ENCODE results near the gene SRRM3.
"Not testable (repeated sequence)": the region's sequence is repeated elsewhere in the genome, so short reads cannot be mapped to it uniquely, and the experiment has no call there.

The SRRM3 gene

DNA sequence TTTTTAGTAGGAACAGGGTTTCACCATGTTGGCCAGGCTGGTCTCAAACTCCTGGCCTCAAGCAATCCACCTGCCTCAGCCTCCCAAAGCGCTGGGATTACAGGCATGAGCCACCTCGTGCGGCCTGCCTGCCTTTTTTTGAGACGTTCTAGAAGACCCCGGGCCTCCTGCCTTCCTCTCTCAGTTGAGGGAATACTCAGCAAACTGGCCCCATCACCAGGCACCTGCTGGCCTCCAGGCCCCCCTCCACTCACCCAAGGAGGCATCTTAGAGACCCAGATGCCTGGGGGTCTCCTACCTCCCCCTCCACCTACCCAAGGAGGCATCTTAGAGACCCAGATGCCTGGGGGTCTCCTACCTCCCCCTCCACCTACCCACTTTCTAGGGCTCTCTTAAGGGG, 91.2 kb downstream of the SRRM3 start:
- not testable (repeated sequence) for FAIRE-seq

DNA sequence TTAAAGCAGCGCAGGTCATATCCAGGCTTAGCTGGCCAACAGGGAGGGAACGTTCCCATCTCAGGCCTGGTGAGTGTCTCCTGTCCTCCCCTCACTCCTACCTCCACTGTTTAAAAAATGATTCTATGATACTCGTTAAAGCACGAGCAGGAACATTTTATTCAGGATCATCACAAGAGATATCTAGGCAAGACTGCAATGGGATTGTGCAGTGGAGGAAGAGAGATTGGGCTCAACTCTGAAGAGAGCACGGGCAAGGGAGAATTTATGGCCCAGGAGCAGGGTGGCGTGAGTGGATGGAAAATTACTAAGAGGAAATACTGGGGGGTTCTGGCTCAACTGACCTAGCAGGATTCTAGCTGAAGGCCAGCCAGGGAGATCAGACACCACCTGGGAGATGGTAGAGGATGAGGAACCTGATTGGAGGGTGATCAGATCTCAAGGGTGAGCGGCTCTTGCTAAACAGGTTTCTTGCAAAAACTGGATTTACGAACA, 91.8 kb downstream of the SRRM3 start:
- no peak for FAIRE-seq

DNA sequence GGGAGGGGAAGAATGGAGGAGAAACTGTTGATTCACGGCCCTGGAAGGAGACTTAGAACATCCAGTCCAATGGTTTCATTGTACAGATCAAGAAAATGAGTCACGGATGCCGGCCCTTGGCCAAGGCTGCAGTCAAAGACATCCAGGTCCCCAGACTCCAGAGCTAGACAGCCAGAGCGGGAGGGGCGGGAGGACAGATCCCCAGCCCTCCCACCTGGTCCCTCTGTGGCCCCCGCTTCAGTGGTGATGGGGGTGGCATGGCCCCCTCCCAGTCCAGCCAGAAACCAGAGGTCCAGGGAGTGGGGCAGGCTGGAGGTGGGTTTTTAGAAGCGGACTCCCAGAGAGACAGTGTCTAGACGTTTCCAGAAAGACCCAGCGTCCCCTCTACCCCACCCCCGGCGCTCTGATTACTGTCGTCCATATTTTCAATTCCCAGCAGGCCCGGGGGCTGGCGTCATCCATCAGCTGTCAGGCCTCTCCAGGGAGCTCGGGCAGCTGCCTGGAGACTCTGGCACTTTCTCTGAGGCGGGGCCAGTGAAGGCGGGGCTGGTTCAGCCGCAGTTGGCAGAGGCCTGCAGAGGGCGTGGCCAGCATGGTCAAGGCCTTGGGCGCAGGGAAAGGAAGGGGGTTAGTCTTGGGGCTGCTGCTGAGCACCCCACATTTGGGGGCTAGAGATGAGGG, 92.8 kb downstream of the SRRM3 start:
- no peak for FAIRE-seq

DNA sequence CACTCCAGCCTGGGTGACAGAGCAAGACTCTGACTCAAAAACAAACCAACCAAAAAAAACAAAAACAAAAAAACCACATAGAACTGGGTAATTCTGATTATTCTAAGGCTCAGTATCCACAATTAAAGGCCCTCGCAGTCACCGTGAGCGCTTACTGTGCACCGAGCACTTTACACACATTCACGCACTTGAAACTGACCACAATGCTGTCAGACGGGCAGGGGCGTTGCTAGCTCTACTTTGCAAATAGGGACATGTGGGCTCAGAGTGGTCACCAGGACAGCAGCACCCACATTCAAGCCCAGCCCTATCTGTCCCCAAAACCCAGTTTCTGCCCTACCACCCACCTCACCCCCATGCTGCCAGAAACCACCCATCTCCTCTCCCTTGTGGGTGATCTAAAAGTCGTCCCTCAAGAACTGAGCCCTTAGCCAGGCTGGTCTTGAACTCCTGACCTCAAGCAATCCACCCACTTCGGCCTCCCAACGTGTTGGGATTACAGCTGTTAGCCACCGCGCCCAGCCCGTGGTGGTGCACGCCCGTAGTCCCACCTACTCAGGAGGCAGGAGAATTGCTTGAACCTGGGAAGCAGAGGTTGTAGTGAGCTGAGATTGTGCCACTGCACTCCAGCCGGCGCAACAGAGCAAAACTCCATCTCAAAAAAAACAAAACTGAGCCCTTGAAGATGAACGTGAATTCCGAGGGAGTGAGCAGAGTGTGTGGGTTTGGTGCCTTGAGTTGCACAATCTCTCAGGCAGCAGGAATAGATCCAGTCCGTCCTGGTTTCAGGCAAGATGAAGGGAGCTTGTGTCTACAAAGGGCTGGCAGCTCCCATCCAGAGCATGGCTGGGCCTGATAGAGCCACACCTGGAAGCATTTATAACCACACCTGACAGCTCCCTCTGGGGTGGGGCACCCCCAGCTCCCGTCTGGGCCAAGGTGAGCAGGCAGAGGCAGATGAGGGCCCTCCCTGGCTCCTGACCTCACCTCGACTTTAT, 95.3 kb downstream of the SRRM3 start:
- FAIRE-seq: no peak

DNA sequence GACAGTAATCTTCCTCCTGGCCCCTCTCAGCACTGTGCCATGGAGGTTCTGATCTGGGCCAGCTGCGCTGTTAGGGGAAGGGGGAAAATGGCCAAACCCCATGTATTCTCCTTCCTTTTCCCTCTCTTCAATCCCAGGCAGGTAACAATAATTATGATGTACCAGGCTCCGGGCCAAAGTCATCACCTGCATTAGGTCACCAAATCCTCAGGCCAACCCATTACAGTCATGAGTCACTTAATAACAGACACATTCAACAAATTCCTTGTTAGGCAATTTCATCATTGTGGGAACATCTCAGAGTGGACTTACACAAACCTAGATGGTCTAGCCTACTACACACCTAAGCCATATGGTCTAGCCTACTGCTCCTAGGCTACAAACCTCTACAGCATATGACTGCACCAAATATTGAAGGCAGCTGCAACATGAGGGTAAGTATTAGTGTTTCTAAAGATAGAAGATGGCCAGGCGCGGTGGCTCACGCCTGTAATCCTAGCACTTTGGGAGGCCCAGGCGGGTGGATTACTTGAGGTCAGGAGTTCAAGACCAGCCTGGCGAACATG, 98.6 kb downstream of the SRRM3 start:
- no peak for FAIRE-seq

DNA sequence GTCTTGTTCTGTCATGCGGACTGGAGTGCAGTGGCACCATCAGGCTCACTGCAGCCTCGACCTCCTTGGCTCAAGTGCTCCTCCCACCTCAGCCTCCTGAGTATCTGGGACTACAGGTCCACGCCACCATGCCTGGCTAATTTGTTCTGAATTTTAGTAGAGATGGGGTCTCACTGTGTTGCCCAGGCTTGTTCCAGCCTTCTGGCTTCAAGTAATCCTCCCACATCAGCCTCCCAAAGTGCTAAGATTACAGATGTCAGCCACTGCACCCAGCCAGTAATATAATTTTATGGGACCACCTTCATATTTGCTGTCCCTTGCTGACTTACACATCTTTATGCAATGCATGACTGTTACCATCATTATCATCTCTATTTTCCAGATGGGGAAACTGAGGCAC, 99.3 kb downstream of the SRRM3 start:
- no peak for FAIRE-seq

DNA sequence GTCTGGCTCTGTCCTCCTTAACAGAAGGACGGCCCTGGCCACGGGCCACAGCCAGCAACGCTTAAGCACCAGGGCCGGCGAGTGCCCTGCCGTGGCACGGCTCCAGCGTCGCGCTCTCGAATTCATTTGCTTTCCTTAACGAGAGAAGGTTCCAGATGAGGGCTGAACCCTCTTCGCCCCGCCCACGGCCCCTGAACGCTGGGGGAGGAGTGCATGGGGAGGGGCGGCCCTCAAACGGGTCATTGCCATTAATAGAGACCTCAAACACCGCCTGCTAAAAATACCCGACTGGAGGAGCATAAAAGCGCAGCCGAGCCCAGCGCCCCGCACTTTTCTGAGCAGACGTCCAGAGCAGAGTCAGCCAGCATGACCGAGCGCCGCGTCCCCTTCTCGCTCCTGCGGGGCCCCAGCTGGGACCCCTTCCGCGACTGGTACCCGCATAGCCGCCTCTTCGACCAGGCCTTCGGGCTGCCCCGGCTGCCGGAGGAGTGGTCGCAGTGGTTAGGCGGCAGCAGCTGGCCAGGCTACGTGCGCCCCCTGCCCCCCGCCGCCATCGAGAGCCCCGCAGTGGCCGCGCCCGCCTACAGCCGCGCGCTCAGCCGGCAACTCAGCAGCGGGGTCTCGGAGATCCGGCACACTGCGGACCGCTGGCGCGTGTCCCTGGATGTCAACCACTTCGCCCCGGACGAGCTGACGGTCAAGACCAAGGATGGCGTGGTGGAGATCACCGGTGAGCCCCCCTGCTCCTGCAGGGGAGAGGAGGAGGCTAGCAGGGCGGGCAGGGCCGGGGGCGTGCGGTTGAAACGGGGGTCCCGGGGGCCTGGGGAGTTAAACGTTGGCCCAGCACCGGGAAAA, 100.9 kb downstream of the SRRM3 start, which contains the start of gene HSPB1:
TSS of gene HSPB1 (plus strand) at position 327 of the 855 bp plus-strand sequence. CDS start at position 367, 40 bp downstream.
- FAIRE-seq: no peak

DNA sequence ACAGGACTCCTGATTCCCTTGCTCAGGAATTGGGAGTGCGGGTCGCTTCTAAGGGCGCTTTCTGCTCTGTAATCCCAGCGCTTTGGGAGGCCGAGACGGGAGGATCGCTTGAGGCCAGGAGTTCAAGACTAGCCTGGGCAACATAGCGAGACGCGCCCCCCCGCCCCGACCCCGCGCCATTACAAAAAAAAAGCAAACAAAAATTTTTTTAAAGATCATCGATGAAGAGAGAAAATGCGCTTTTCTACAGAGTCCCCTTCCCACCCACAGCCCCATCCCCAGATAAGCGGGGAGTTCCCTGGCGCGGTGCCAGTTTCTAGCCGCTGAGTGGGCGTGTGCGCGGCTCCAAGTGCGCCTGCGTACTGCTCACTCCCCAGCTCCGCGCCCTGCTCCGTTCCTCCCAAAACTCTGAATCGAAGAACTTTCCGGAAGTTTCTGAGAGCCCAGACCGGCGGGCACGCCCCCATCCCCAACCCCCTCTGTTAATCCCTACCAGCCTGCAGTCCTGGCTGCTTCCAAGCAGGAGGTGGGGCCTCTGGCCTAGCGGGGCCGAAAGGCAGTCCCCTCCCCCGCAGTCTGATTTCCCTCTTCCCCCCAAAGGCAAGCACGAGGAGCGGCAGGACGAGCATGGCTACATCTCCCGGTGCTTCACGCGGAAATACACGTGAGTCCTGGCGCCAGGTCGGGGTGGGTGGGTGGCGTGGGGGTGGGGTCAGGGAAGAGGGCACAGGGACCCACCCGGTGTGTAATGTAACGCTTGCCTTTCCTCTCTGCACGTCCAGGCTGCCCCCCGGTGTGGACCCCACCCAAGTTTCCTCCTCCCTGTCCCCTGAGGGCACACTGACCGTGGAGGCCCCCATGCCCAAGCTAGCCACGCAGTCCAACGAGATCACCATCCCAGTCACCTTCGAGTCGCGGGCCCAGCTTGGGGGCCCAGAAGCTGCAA, 101.8 kb downstream of the SRRM3 start:
- FAIRE-seq: no peak

DNA sequence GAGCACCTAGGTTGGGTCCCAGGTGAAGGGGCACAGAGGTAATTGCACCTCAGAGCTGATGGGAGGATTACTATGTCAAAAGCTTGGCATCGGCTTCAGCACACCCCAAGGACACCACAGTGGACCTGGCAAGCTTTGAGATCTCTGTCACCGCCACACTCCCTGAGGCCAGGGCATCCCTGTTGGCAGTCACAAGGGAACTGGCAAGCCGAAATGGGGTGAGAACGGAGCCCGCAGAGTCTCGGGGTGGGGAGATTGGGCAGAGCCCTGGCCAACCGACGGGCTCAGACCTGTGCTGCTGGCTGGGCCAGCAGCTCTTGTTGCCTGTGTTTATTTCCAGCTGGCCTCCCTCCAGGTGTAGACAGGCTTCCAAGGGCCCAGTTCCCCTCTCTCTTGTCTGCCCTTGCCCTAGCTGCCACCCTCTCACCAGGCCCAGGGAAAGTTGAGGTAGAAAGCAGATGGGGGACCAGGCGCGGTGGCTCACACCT, 103.2 kb downstream of the SRRM3 start:
- FAIRE-seq: no peak

DNA sequence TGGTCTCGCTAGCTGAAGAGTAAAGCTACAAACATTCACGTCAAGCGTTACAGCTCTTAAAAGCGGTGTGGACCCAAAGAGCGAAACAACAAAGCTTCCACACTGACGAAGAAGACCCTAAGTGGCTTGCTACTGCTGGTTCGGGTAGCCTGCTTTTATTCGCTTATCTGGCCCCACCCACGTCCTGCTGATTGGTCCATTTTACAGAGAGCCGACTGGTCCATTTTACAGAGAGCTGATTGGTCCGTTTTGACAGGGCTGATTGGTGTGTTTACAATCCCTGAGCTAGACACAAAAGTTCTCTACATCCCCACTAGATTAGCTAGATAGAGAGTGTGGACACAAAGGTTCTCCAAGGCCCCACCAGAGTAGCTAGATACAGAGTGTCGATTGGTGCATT, 107.2 kb downstream of the SRRM3 start:
- not testable (repeated sequence) for FAIRE-seq

DNA sequence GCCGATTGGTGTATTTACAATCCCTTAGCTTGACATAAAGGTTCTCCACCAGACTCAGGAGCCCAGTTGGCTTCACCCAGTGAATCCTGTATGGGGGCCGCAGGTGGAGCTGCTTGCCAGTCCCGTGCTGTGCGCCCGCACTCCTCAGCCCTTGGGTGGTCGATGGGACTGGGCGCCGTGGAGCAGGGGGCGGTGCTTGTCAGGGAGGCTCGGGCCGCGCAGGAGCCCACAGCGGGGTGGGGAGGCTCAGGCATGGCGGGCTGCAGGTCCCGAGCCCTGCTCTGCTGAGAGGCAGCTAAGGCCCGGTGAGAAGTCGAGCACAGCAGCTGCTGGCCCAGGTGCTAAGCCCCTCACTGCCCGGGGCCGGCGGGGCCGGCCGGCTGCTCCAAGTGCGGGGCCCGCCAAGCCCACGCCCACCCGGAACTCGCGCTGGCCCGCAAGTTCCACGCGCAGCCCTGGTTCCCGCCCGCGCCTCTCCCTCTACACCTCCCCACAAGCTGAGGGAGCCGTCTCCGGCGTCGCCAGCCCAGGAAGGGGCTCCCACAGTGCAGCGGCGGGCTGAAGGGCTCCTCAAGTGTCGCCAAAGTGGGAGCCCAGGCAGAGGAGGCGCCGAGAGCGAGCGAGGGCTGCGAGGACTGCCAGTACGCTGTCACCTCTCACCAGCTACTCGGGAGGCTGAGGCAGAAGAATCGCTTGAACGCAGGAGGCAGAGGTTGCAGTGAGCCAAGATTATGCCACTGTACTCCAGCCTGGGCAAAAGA, 107.8 kb downstream of the SRRM3 start:
- FAIRE-seq: not testable (repeated sequence)

DNA sequence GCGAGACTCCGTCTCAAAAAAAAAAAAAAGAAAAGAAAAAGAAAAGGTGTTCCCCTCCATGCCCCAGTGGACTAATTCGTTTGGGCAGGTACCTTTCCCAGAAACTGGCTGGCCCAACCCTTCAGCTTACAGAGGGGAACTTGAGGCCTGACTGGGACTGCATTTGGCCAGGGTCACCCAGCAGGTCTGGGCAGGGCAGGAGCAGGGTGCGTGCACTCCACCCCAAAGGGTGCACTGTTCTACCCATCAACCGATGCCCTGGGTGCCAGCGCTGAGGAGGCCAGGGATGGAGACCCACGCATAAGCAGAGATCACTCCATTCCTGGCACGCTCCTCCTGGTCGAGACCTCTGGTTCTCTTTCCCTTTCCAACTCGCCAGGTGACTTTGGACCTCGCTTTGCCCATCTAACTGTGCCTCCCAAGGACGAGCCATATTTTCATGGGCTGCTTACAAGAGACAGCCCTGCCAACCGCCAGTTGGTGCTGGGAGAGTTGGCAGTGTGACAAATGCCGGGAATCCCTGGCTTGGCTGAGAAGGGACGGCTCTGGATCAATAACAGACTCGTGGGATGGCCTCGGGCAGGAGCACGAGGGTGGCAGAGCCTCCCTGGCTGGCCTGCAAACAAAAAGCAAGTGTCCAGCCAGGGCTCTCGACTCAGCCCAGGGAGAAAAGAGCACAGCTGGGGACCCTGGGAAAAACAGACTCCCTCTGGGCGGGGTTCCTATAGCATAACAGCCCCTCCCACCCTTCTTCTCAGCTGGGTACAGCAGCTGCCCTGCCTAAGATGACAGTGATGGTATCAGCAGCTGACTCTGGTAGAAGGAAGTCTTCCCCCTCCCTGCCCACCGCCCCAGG, 108.6 kb downstream of the SRRM3 start:
- no peak for FAIRE-seq

DNA sequence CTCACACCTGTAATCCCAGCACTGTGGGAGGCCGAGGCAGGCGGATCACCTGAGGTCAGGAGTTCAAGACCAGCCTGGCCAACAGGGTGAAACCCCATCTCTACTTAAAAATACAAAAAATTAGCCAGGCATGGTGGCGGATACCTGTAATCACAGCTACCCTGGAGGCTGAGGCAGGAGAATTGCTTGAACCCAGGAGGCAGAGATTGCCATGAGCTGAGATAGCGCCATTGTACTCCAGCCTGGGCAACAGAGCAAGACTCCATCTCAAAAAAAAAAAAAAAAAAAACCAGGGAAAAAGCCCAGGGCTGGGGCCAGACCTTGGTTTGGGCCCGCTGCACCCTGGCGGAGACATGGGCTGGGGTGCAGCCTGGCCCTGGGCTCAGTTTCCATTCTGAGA, 110.1 kb downstream of the SRRM3 start:
- not testable (repeated sequence) for FAIRE-seq

DNA sequence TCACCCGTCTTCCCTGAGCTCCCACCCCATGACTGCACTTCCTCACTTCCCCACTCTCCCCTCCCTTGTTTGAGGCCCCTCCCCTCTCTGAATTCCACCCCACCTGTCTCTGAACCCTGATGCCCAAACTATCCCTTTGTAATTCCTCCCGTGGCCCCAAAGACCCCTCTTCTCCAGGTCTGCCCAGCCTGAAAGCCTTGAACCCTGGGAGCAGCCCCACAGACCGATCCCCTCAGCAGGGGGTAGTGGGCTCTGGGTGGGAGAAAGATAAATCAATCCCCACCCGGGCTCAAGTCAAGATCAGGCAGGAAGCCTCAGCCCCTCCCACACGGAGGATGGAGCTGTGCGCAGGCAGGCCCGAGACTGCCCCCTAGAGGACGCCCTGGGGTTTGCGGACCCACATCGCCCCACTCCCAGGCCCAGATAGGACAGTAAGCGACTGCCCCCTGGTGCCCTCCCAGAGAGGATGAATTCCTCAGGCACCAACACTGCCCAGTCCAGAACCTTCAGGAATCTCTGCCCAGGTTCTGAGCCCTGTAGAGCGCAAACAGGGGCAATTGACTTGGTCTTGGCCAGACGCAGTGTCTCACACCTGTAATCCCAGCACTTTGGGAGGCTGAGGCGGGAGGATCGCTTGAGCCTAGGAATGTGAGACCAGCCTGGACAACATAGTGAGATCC, 112.5 kb downstream of the SRRM3 start:
- FAIRE-seq: no peak

DNA sequence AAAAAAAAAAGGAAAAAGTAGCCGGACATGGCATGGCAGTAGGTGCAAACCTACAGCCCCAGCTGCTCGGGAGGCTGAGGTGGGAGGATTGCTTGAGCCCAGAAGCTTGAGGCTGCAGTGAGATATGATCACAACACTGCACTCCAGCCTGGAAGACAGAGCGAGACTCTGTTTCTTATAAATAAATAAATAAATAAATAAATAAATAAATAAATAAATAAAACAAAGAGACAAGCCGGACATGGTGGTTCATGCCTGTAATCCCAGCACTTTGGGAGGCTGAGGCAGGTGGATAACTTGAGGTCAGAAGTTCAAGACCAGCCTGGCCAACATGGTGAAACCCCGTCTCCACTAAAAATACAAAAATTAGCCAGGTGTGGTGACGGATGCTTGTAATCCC, 113.0 kb downstream of the SRRM3 start:
- not testable (repeated sequence) for FAIRE-seq

DNA sequence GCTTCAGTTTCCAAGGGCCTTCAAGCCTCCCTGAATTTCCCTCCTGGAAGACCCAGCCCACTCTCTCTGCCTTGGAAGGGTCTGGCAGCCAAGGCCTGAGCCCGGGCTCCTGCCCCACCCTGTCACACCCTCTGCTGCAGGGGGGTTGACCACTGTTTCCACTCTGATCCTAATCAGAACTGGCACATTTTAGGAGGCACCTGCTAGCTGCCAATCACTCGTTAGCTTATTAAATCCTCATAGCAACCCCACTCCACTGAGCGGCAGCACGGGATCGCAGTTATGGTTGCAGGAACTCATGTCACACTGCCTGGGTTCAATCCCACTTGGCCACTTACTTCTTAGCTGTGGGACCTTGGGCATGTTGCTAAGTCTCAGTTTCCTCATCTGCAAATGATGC, 113.7 kb downstream of the SRRM3 start:
- no peak for FAIRE-seq

DNA sequence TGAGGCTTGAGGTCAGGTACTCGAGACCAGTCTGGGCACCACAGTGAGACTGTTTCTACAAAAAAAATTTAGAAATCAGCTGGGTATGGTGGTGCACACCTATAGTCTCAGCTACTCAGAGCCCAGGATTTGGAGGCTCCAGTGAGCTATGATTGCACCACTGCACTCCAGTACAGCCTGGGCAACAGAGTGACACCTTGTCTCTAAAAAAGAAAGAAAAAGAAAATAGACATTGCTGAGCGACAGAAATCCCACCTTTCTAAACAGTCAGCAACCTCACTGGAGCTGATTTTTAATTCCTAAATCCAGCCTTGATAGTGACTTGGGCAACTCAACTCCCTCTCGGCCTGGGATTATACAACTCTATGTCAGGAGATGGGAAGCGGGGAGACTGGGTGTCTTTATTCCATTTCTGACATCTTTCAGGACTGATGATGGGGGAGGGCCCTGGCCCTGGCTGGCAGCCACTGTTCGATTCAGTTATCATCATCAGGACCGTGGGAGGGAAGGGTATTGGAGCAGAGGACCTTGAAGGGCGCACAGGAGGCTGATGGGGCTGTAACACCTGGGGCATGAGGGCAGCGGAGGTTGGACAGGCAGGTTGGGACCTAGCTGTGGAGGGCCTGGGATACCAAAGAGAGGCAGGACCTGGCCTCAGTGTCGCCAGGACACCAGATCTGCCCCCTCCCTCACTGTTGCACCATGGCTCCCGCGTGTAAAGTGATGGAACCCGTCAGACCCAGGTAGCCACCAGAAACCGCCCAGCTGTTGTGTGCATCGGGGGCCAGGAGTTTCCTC, 115.5 kb downstream of the SRRM3 start:
- FAIRE-seq: no peak

Data from endometrium (tissue), 2 donors.